Keratinocyte (primary cell): Measurements from ENCODE around the gene SFTPB.

Source experiments
- EZH2 ChIP-seq: IDR thresholded peaks from one replicate; pipeline ENCODE4 v1.6.1; 2012; ENCODE audit warnings: inconsistent platforms, mild to moderate bottlenecking, low read length, moderate library complexity
- TF ChIP-seq, protein P1 (sequence below), 3 experiments: IDR thresholded peaks in 1 of 3; conservative IDR thresholded peaks in 1 of 3; optimal IDR thresholded peaks in 1 of 3; 2 replicates in 2 of 3; 3 replicates in 1 of 3; pipeline versions ENCODE3 to v1.5.1; 2011; ENCODE audit warnings: low read length in 3 of 3, mild to moderate bottlenecking in 3 of 3, moderate library complexity in 2 of 3, control low read depth in 1 of 3, inconsistent platforms in 1 of 3; ENCODE audit not compliant: insufficient read depth in 2 of 3; ENCODE audit errors: extremely low read depth in 1 of 3

GRCh38 chr2:85652056-85652455, 15.9 kb downstream of the SFTPB start:
- TF ChIP-seq, protein P1, sequence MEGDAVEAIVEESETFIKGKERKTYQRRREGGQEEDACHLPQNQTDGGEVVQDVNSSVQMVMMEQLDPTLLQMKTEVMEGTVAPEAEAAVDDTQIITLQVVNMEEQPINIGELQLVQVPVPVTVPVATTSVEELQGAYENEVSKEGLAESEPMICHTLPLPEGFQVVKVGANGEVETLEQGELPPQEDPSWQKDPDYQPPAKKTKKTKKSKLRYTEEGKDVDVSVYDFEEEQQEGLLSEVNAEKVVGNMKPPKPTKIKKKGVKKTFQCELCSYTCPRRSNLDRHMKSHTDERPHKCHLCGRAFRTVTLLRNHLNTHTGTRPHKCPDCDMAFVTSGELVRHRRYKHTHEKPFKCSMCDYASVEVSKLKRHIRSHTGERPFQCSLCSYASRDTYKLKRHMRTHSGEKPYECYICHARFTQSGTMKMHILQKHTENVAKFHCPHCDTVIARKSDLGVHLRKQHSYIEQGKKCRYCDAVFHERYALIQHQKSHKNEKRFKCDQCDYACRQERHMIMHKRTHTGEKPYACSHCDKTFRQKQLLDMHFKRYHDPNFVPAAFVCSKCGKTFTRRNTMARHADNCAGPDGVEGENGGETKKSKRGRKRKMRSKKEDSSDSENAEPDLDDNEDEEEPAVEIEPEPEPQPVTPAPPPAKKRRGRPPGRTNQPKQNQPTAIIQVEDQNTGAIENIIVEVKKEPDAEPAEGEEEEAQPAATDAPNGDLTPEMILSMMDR (optimal IDR thresholded peaks at IDR 0.05 in 1 of 3, IDR thresholded peaks at IDR 0.05 in 1 of 3, conservative IDR thresholded peaks at IDR 0.05 in 1 of 3; ENCODE audit: extremely low read depth in 1 of 3, insufficient read depth in 2 of 3, low read length in 3 of 3) = no peak
- TF ChIP-seq EZH2 = no peak
